NT2/D1 (cell line): Measurements from ENCODE around the gene UBE2K.

ENCODE experiments used
- SUZ12 ChIP-seq: IDR thresholded peaks from 2 replicates; pipeline ENCODE4 v1.6.1; 2011; ENCODE audit not compliant: insufficient read length, insufficient read depth; ENCODE audit errors: extremely low read depth
- YY1 ChIP-seq: IDR thresholded peaks from 2 replicates; pipeline ENCODE4 v1.6.1; 2011; ENCODE audit not compliant: insufficient read length, insufficient read depth
- ZNF274 ChIP-seq: IDR thresholded peaks from 2 replicates; pipeline ENCODE4 v1.6.1; 2011; ENCODE audit warnings: mild to moderate bottlenecking, low read depth, low read length

- TF ChIP-seq YY1 (no peak), ZNF274 (no peak), SUZ12 (no peak)
Measured at GRCh38 chr4:39786838-39787237, 88.9 kb downstream of the UBE2K start.
